Eye (tissue), 1 donor: ENCODE results near the gene MPC2.
"Not testable (repeated sequence)": the region's sequence is repeated elsewhere in the genome, so short reads cannot be mapped to it uniquely, and the experiment has no call there.

ENCODE experiments used
- DNase-seq: peaks from one replicate; pipeline ENCODE4 v3.0.0-alpha.2; 2015

MPC2 gene

GRCh38 chr1:167934426-167935215 lies 2.3 kb downstream of the MPC2 start:
- DNase-seq = no peak

GRCh38 chr1:167933788-167934187 lies 3.1 kb downstream of the MPC2 start:
- peak; percentile 2 for DNase-seq

- DNase-seq = no peak
These were observed 7.1 kb downstream of the MPC2 start for GRCh38 chr1:167929725-167930124.

- DNase-seq = not testable (repeated sequence)
These were observed 8.0 kb downstream of the MPC2 start for GRCh38 chr1:167928919-167929318.

- no peak for DNase-seq
These were observed 8.4 kb downstream of the MPC2 start for GRCh38 chr1:167928457-167928852.

- no peak for DNase-seq
These were observed 9.7 kb downstream of the MPC2 start for GRCh38 chr1:167927046-167927754.

- no peak for DNase-seq
These were observed 10.3 kb downstream of the MPC2 start for GRCh38 chr1:167926486-167926997.

GRCh38 chr1:167924543-167925231 lies 12.2 kb downstream of the MPC2 start:
- no peak for DNase-seq

- DNase-seq = no peak
These were observed 12.8 kb downstream of the MPC2 start for GRCh38 chr1:167924102-167924501.

- DNase-seq = no peak
These were observed 13.4 kb downstream of the MPC2 start for GRCh38 chr1:167923324-167924056.

- no peak for DNase-seq
These were observed 14.2 kb downstream of the MPC2 start for GRCh38 chr1:167922611-167923074.

GRCh38 chr1:167922023-167922422 lies 14.8 kb downstream of the MPC2 start:
- DNase-seq = no peak

GRCh38 chr1:167916766-167917511 lies 19.9 kb downstream of the MPC2 start:
- DNase-seq = no peak

GRCh38 chr1:167915569-167915968 lies 21.3 kb downstream of the MPC2 start:
- DNase-seq = no peak

- DNase-seq = no peak
These were observed 22.9 kb downstream of the MPC2 start, which contains the start of gene ADCY10 for GRCh38 chr1:167913895-167914496. TSS of gene ADCY10 (minus strand) at chr1:167914134. CDS start at chr1:167905140, 8,994 bp downstream.

- DNase-seq = no peak
These were observed 24.6 kb downstream of the MPC2 start for GRCh38 chr1:167912294-167912693.

- DNase-seq = no peak
These were observed 25.5 kb downstream of the MPC2 start for GRCh38 chr1:167911413-167911812.

GRCh38 chr1:167910530-167910929 lies 26.3 kb downstream of the MPC2 start:
- DNase-seq = no peak

- no peak for DNase-seq
These were observed 27.1 kb downstream of the MPC2 start for GRCh38 chr1:167909691-167910180.

GRCh38 chr1:167905671-167906070 lies 31.2 kb downstream of the MPC2 start:
- DNase-seq = no peak

- DNase-seq = peak; percentile 26
These were observed 31.7 kb downstream of the MPC2 start for GRCh38 chr1:167905182-167905581.
